Trophoblast cell (in vitro differentiated cells and primary cell): ENCODE data around the gene ZMYND12.

Experiments
- DNase-seq, 2 donors: peaks; one replicate each; pipeline ENCODE4 v3.0.0-alpha.2; 2016
- H2AFZ ChIP-seq: 2 replicates; pipeline ENCODE4 v1.6.1; 2013; ENCODE audit warnings: low read length, moderate library complexity, mild to moderate bottlenecking; ENCODE audit not compliant: insufficient read depth, poor library complexity
- H2AK5ac ChIP-seq: 2 replicates; pipeline ENCODE4 v1.6.1; 2013; ENCODE audit warnings: mild to moderate bottlenecking, low read length
- H2BK120ac ChIP-seq: 2 replicates; pipeline ENCODE4 v1.6.1; 2013; ENCODE audit warnings: low read length, mild to moderate bottlenecking, moderate library complexity; ENCODE audit not compliant: insufficient read depth, poor library complexity
- H2BK12ac ChIP-seq: 2 replicates; pipeline ENCODE4 v1.6.1; 2013; ENCODE audit warnings: mild to moderate bottlenecking, low read length, moderate library complexity
- H2BK5ac ChIP-seq: 2 replicates; pipeline ENCODE4 v1.6.1; 2013; ENCODE audit warnings: low read length, low read depth, moderate library complexity, mild to moderate bottlenecking; ENCODE audit not compliant: poor library complexity
- H3K14ac ChIP-seq: 2 replicates; pipeline ENCODE4 v1.6.1; 2013; ENCODE audit warnings: mild to moderate bottlenecking, low read length
- H3K18ac ChIP-seq: 2 replicates; pipeline ENCODE4 v1.6.1; 2013; ENCODE audit warnings: mild to moderate bottlenecking, low read length
- H3K23ac ChIP-seq: 2 replicates; pipeline ENCODE4 v1.6.1; 2013; ENCODE audit warnings: low read length
- H3K27ac ChIP-seq: 2 replicates; pipeline ENCODE4 v1.5.1; 2013; ENCODE audit warnings: low read depth, mild to moderate bottlenecking, inconsistent platforms, low read length, moderate library complexity
- H3K27me3 ChIP-seq: 2 replicates; pipeline ENCODE4 v1.6.1; 2013; ENCODE audit warnings: inconsistent platforms, mild to moderate bottlenecking, low read length, moderate library complexity; ENCODE audit not compliant: insufficient read depth
- H3K36me3 ChIP-seq, 2 experiments: 1 replicate in 1 of 2; 2 replicates in 1 of 2; pipeline ENCODE4 v1.6.1; 2013; ENCODE audit warnings: low read length in 2 of 2, mild to moderate bottlenecking in 2 of 2, moderate library complexity in 1 of 2; ENCODE audit not compliant: insufficient read depth in 2 of 2, control insufficient read depth in 1 of 2
- H3K4ac ChIP-seq: 2 replicates; pipeline ENCODE4 v1.6.1; 2013; ENCODE audit warnings: low read depth, mild to moderate bottlenecking, low read length, moderate library complexity
- H3K4me1 ChIP-seq, 2 experiments: 1 replicate in 1 of 2; 2 replicates in 1 of 2; pipeline ENCODE4 v1.6.1; 2013; ENCODE audit warnings: low read length in 2 of 2, mild to moderate bottlenecking in 2 of 2, moderate library complexity in 1 of 2; ENCODE audit not compliant: insufficient read depth in 2 of 2, control insufficient read depth in 1 of 2
- H3K4me2 ChIP-seq: 2 replicates; pipeline ENCODE4 v1.6.1; 2013; ENCODE audit warnings: inconsistent platforms, mild to moderate bottlenecking, low read length, moderate library complexity
- H3K4me3 ChIP-seq: 2 replicates; pipeline ENCODE4 v1.5.1; 2013; ENCODE audit warnings: mild to moderate bottlenecking, low read depth, low read length, inconsistent platforms
- H3K79me1 ChIP-seq: one replicate; pipeline ENCODE4 v1.6.1; 2013; ENCODE audit warnings: low read length
- H3K79me2 ChIP-seq: 2 replicates; pipeline ENCODE4 v1.6.1; 2013; ENCODE audit warnings: low read length, mild to moderate bottlenecking; ENCODE audit not compliant: control insufficient read depth, insufficient read depth, poor library complexity
- H3K9ac ChIP-seq: 2 replicates; pipeline ENCODE4 v1.6.1; 2013; ENCODE audit warnings: mild to moderate bottlenecking, low read length
- H3K9me3 ChIP-seq: 2 replicates; pipeline ENCODE4 v1.6.1; 2013; ENCODE audit warnings: low read depth, mild to moderate bottlenecking, control low read depth, inconsistent platforms, low read length; ENCODE audit not compliant: insufficient read depth
- H4K12ac ChIP-seq: 2 replicates; pipeline ENCODE4 v1.6.1; 2013; ENCODE audit warnings: low read depth, mild to moderate bottlenecking, low read length, moderate library complexity
- H4K8ac ChIP-seq: 2 replicates; pipeline ENCODE4 v1.6.1; 2013; ENCODE audit warnings: low read depth, mild to moderate bottlenecking, low read length, moderate library complexity
- H4K91ac ChIP-seq: one replicate; pipeline ENCODE4 v1.6.1; 2013; ENCODE audit warnings: low read depth, mild to moderate bottlenecking, low read length, moderate library complexity
- WGBS: extraction: QIAGEN DNeasy Blood & Tissue Kit; methylation state at CpG from one replicate; pipeline ENCODE4 v1.1.7; 2013; ENCODE audit warnings: missing lambda C conversion rate; ENCODE audit not compliant: insufficient read length, insufficient coverage; ENCODE audit errors: extremely low coverage; 5-methylcytosine and 5-hydroxymethylcytosine counted together

ZMYND12 gene

GRCh38 chr1:42399315-42400100 lies 56.3 kb downstream of the ZMYND12 start:
- no peak overlapping the region for H4K91ac ChIP-seq
- WGBS, result no CpG with 5 or more reads among the region's 10 CpGs
- H3K4me2 ChIP-seq, result no peak overlapping the region

DNA sequence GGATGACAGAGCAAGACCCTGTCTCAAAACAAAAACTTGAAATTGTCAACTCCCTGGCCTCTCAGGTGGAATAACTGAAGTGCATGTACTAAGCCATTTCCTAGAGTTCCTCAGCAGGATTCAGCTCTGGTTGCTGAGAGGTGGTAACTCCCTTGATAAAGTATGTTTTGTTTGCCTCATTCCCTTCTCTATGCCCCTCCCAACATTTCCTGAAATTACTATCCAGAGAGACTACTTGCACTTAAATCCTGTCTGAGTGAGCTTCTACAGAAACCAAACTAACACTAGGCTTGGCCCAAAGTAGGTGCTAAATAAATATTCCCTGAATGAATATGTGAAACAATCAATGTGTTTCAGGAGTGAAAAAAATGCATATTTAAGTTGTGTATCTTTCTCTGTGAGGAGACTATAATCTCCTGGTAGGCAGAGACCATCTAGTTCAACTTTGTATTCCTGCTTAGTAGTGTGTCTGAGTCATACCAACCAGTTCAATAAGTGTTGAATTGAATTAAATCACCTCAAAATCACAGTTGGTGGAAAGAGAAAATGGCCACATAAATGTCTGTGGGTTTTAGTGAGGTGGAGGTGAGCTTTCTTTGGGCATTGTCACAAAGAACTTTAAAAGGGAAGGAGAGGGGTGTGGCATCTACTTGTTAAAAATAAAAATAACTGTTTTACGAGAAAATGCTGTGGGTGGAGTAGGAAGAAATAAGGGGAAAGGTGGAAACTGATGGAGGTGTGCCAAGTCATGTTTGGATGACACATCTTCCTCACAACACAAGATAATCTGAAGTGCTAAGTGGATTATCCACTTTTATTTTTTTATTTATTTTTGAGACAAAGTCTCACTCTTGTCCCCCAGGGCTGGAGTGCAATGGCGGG lies 62.6 kb downstream of the ZMYND12 start:
- H3K79me2 ChIP-seq, result no peaks in the 10 kb centered on the region
- H3K4ac ChIP-seq, result no peak overlapping the region
- H3K4me1 ChIP-seq, result no peaks in the 10 kb centered on the region
- H3K4me3 ChIP-seq, result no peak overlapping the region
- H3K27ac ChIP-seq, result no peak overlapping the region
- H4K12ac ChIP-seq, result no peak overlapping the region
- H2AK5ac ChIP-seq, result no peak overlapping the region
- no peak overlapping the region for H2AFZ ChIP-seq
- H2BK5ac ChIP-seq, result no peak overlapping the region
- no peak overlapping the region for H3K14ac ChIP-seq
- H3K9ac ChIP-seq, result no peak overlapping the region
- no peaks in the 10 kb centered on the region for H3K27me3 ChIP-seq
- no peak for DNase-seq
- H3K79me1 ChIP-seq, result no peaks in the 10 kb centered on the region
- H3K9me3 ChIP-seq, result no peaks in the 10 kb centered on the region
- H2BK12ac ChIP-seq, result no peak overlapping the region
- H3K4me2 ChIP-seq, result no peak overlapping the region
- H3K36me3 ChIP-seq, result no peaks in the 10 kb centered on the region
- WGBS, result no CpG with 5 or more reads among the region's 2 CpGs
- no peak overlapping the region for H2BK120ac ChIP-seq
- H4K91ac ChIP-seq, result no peak overlapping the region
- H3K18ac ChIP-seq, result no peak overlapping the region
- H4K8ac ChIP-seq, result no peak overlapping the region
- no peak overlapping the region for H3K23ac ChIP-seq

More at GRCh38 chr1:42399315-42400100, 56.3 kb downstream of the ZMYND12 start:
- no peak overlapping the region for H2BK120ac ChIP-seq
- no peak overlapping the region for H4K8ac ChIP-seq
- H3K4me1 ChIP-seq, result no peaks in the 10 kb centered on the region
- no peak overlapping the region for H2BK5ac ChIP-seq
- no peak overlapping the region for H3K14ac ChIP-seq
- H3K79me1 ChIP-seq, result no peaks in the 10 kb centered on the region
- H3K36me3 ChIP-seq, result no peaks in the 10 kb centered on the region
- H3K18ac ChIP-seq, result no peak overlapping the region
- no peak overlapping the region for H3K4ac ChIP-seq
- no peak overlapping the region for H2AK5ac ChIP-seq
- H3K27me3 ChIP-seq, result no peaks in the 10 kb centered on the region
- DNase-seq, result peak; percentile 98
- H3K9me3 ChIP-seq, result no peaks in the 10 kb centered on the region
- no peak overlapping the region for H3K9ac ChIP-seq
- no peak overlapping the region for H4K12ac ChIP-seq
- H3K4me3 ChIP-seq, result no peak overlapping the region
- H3K27ac ChIP-seq, result no peak overlapping the region
- no peaks in the 10 kb centered on the region for H3K79me2 ChIP-seq
- H2BK12ac ChIP-seq, result no peak overlapping the region
- no peak overlapping the region for H2AFZ ChIP-seq
- no peak overlapping the region for H3K23ac ChIP-seq

- H3K4me2 ChIP-seq, result no peak overlapping the region
- H3K14ac ChIP-seq, result no peak overlapping the region
- H3K4me1 ChIP-seq, result no peaks in the 10 kb centered on the region
- H2BK120ac ChIP-seq, result no peak overlapping the region
- no peak overlapping the region for H2AFZ ChIP-seq
- peak; percentile 26 to 54 for DNase-seq
- H4K12ac ChIP-seq, result no peak overlapping the region
- H3K4me3 ChIP-seq, result no peak overlapping the region
- no peaks in the 10 kb centered on the region for H3K79me1 ChIP-seq
- H3K4ac ChIP-seq, result no peak overlapping the region
- no CpG with 5 or more reads among the region's 2 CpGs for whole genome bisulfite sequencing
- H2AK5ac ChIP-seq, result no peak overlapping the region
- no peak overlapping the region for H3K9ac ChIP-seq
- no peaks in the 10 kb centered on the region for H3K79me2 ChIP-seq
- no peak overlapping the region for H4K91ac ChIP-seq
- no peak overlapping the region for H2BK5ac ChIP-seq
- no peak overlapping the region for H4K8ac ChIP-seq
- H3K36me3 ChIP-seq, result no peaks in the 10 kb centered on the region
- H3K27ac ChIP-seq, result no peak overlapping the region
- H3K27me3 ChIP-seq, result no peaks in the 10 kb centered on the region
- H2BK12ac ChIP-seq, result no peak overlapping the region
- H3K23ac ChIP-seq, result no peak overlapping the region
- no peak overlapping the region for H3K18ac ChIP-seq
- no peaks in the 10 kb centered on the region for H3K9me3 ChIP-seq
Observed at GRCh38 chr1:42392255-42392654, 63.6 kb downstream of the ZMYND12 start.

- no peak overlapping the region for H3K4me2 ChIP-seq
- H3K14ac ChIP-seq, result no peak overlapping the region
- no peak overlapping the region for H2AFZ ChIP-seq
- no peaks in the 10 kb centered on the region for H3K36me3 ChIP-seq
- no peak overlapping the region for H3K27ac ChIP-seq
- no peak overlapping the region for H2BK120ac ChIP-seq
- H2BK12ac ChIP-seq, result no peak overlapping the region
- no CpG with 5 or more reads among the region's 6 CpGs for WGBS
- H3K27me3 ChIP-seq, result peaks cover 8% of the 10 kb centered on the region
- no peak overlapping the region for H3K4ac ChIP-seq
- H3K23ac ChIP-seq, result no peak overlapping the region
- H3K4me3 ChIP-seq, result no peak overlapping the region
- H3K79me1 ChIP-seq, result no peaks in the 10 kb centered on the region
- H4K8ac ChIP-seq, result no peak overlapping the region
- no peak for DNase-seq
- H3K9ac ChIP-seq, result peak overlapping the region; percentile 52
- H4K12ac ChIP-seq, result no peak overlapping the region
- H2AK5ac ChIP-seq, result no peak overlapping the region
- H3K18ac ChIP-seq, result no peak overlapping the region
- H3K79me2 ChIP-seq, result no peaks in the 10 kb centered on the region
- H3K9me3 ChIP-seq, result no peaks in the 10 kb centered on the region
- H4K91ac ChIP-seq, result no peak overlapping the region
- peaks cover 0 to under 1% of the 10 kb centered on the region in 2 experiments for H3K4me1 ChIP-seq
- H2BK5ac ChIP-seq, result no peak overlapping the region
Observed at GRCh38 chr1:42386051-42386450, 69.8 kb downstream of the ZMYND12 start.
